SU-DHL-6 (cell line): ENCODE measurements around the gene SYNDIG1.

ENCODE experiments used
- H2AFZ ChIP-seq: fragments of 200-600 bp; sonication (generic); 2 replicates; pipeline ENCODE4 v1.6.1; 2014; ENCODE audit warnings: low read depth, mild to moderate bottlenecking, moderate library complexity, mixed read lengths, antibody characterized with exemption, low read length; ENCODE audit not compliant: severe bottlenecking
- H3F3A ChIP-seq: fragments of 200-600 bp; shearing (Covaris generic); 2 replicates; pipeline ENCODE4 v1.6.0; 2016; ENCODE audit warnings: antibody characterized with exemption, mild to moderate bottlenecking; ENCODE audit not compliant: insufficient read depth
- H3K27ac ChIP-seq: fragments of 200-600 bp; sonication (generic); 2 replicates; pipeline ENCODE4 v1.5.1; 2016; ENCODE audit warnings: low read depth, mild to moderate bottlenecking, low read length, moderate library complexity, mixed read lengths
- H3K27me3 ChIP-seq: fragments of 200-600 bp; sonication (generic), shearing (Covaris generic); 2 replicates; pipeline ENCODE4 v1.6.0; 2014; ENCODE audit warnings: mild to moderate bottlenecking, low read length
- H3K36me3 ChIP-seq: fragments of 200-600 bp; sonication (generic); 2 replicates; pipeline ENCODE4 v1.6.1; 2014; ENCODE audit warnings: mild to moderate bottlenecking, low read length, mixed read lengths
- H3K4me2 ChIP-seq: fragments of 300-600, 200-600 bp; shearing (Covaris generic), sonication (generic); 2 replicates; pipeline ENCODE4 v1.6.0; 2014; ENCODE audit warnings: low read length, low read depth, mild to moderate bottlenecking; ENCODE audit not compliant: poor library complexity, severe bottlenecking
- H3K4me3 ChIP-seq: fragments of 200-600 bp; sonication (generic); 2 replicates; pipeline ENCODE4 v1.5.1; 2014; ENCODE audit warnings: antibody characterized with exemption, low read length, mild to moderate bottlenecking, mixed read lengths; ENCODE audit not compliant: insufficient read depth, poor library complexity, severe bottlenecking
- H3K79me2 ChIP-seq: fragments of 200-600 bp; sonication (generic); 2 replicates; pipeline ENCODE4 v1.6.1; 2014; ENCODE audit warnings: mild to moderate bottlenecking, low read length, moderate library complexity; ENCODE audit not compliant: insufficient read depth
- H3K9ac ChIP-seq: fragments of 200-600 bp; sonication (generic); 2 replicates; pipeline ENCODE4 v1.7.0; 2014; ENCODE audit warnings: mild to moderate bottlenecking, low read length
- H3K9me2 ChIP-seq: fragments of 200-600 bp; sonication (generic); replicated peaks from 2 replicates; pipeline ENCODE4 v1.6.1; 2014; ENCODE audit warnings: low read length; ENCODE audit not compliant: insufficient read depth
- H3K9me3 ChIP-seq: fragments of 200-600 bp; sonication (generic); 2 replicates; pipeline ENCODE4 v1.6.1; 2014; ENCODE audit warnings: low read length, mixed read lengths; ENCODE audit not compliant: insufficient read depth
- H4K20me1 ChIP-seq: fragments of 200-600 bp; sonication (generic); 2 replicates; pipeline ENCODE4 v1.6.1; 2014; ENCODE audit warnings: low read depth, mild to moderate bottlenecking, antibody characterized with exemption, low read length, moderate library complexity, mixed read lengths
- CTCF ChIP-seq: fragments of 200-600 bp; sonication (generic); IDR thresholded peaks from one replicate; pipeline ENCODE4 v1.5.1; 2017; ENCODE audit warnings: antibody characterized with exemption, mild to moderate bottlenecking, low read length, moderate library complexity; ENCODE audit not compliant: insufficient read depth, poor library complexity, severe bottlenecking
- EZH2phosphoT487 ChIP-seq: fragments of 200-600 bp; sonication (generic), shearing (Covaris generic); conservative IDR thresholded peaks from 2 replicates; pipeline ENCODE4 v1.6.1; 2018; ENCODE audit warnings: mild to moderate bottlenecking, antibody characterized with exemption, low read length, moderate library complexity, mixed read lengths

The SYNDIG1 gene

DNA sequence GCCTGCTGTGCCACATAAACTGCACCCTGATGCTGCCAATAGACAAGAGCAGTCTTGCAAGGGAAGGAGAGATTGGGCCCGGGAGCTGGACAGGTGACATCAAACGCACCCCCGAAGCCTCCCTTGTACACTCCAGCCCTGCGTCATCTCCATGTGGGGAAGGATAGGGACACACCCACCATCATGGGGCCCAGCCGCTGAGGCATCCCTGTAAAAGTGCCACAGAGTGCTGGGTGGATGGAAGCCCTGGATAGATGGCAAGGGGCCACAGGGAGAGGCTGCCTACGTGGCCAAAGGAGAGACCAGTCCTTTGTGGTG, 117.1 kb downstream of the SYNDIG1 start:
- Histone ChIP-seq H3K9me2 (no peaks in the 10 kb centered on the region), H3K79me2 (no peaks in the 10 kb centered on the region), H3K4me3 (no peak overlapping the region), H3K9me3 (no peaks in the 10 kb centered on the region), H3K27ac (no peak overlapping the region), H3K36me3 (no peaks in the 10 kb centered on the region), H3K27me3 (no peaks in the 10 kb centered on the region), H3K4me2 (no peak overlapping the region), H3K9ac (no peak overlapping the region), H2AFZ (no peak overlapping the region), H4K20me1 (no peaks in the 10 kb centered on the region), H3F3A (no peaks in the 10 kb centered on the region)
- TF ChIP-seq CTCF (no peak), EZH2phosphoT487 (no peak)

DNA sequence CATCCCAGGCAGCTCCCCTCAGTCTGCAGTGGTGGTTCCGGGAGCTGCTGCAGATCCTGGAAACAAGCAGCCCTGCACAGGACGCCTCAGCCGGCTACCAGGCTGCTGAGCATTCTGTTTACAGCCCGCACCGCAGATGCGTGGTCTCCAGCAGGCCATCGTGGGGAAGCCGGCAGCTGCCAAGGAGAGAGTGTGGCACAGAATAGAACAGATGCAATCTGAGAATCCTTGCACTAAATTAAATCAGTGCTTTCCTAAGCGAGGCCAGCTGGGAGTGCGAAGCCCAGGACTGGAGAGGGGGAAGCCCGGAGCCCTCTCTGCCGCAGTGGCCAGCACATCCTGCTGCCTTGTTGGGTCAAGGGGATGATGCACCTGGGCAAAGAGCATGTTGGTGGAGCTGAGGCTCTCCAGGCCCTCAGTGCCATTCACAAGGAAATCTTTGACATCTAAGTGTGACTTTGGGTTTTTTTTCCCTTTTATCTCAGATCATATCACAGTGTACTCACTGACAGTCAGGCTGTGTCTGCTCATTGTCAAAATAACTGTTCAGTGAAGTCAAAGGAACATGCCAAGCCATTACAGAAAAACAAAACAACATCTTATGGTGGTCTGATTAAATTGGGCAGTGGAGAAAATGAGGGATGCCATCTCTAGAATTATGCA, 118.1 kb downstream of the SYNDIG1 start:
- Histone ChIP-seq H3K9me3 (no peaks in the 10 kb centered on the region), H3K4me3 (no peak overlapping the region), H3K27ac (no peak overlapping the region), H3K79me2 (no peaks in the 10 kb centered on the region), H3K9me2 (no peaks in the 10 kb centered on the region), H3F3A (no peaks in the 10 kb centered on the region), H4K20me1 (no peaks in the 10 kb centered on the region), H3K27me3 (no peaks in the 10 kb centered on the region), H3K9ac (no peak overlapping the region), H3K4me2 (no peak overlapping the region), H2AFZ (no peak overlapping the region), H3K36me3 (no peaks in the 10 kb centered on the region)
- TF ChIP-seq CTCF: no peak
- no peak for TF ChIP-seq EZH2phosphoT487

DNA sequence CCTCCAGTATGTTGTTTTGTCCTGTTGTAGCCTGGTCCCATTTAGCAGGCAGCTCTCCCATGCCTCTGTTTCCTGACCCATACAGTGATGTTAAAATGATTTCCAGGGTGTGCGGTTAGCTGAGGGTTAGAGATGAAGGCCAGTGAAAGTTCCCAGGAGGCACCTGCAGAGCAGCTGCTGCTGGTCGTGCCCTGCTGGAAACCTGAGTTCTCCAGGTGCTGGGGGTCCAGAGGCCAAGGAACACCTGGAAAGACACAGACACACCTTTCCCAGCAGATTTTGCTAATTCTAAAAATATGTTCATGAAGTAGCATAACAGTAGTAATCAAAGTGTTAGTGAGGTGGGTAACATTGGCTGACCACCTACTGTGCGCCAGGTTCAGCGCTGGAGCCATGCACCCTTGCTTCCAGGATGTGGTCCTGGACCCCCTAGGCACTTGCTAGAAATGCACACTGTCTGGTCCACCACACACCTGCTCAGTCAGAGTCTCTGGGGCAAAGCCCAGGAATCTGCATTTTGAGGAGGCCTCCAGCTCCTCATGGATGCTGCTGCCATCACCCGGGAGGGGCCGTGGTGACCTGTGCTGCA, 118.7 kb downstream of the SYNDIG1 start:
- no peaks in the 10 kb centered on the region for H3K36me3 ChIP-seq
- no peak overlapping the region for H3K4me2 ChIP-seq
- TF ChIP-seq EZH2phosphoT487: no peak
- TF ChIP-seq CTCF: no peak
- H4K20me1 ChIP-seq: no peaks in the 10 kb centered on the region
- H3K9me3 ChIP-seq: no peaks in the 10 kb centered on the region
- no peaks in the 10 kb centered on the region for H3K79me2 ChIP-seq
- H3K27me3 ChIP-seq: no peaks in the 10 kb centered on the region
- no peak overlapping the region for H3K27ac ChIP-seq
- H3K9ac ChIP-seq: no peak overlapping the region
- H2AFZ ChIP-seq: no peak overlapping the region
- H3K4me3 ChIP-seq: no peak overlapping the region
- H3K9me2 ChIP-seq: no peaks in the 10 kb centered on the region
- no peaks in the 10 kb centered on the region for H3F3A ChIP-seq
